H1 (cell line): ENCODE data around the gene CD72. TPM values are rescaled to one million over a fixed set of nuclear protein-coding genes. Genes with fewer than 3 reads are reported as not detected.

Experiments
- CTCF ChIA-PET: fragments of 300-600 bp; sonication (Branson Sonifier 250); formaldehyde crosslinking; loops from one replicate; lab custom pipeline; 2021; ENCODE audit not compliant: partially characterized antibody; lab: Charles Lee
- POLR2A ChIA-PET: fragments of 300-600 bp; sonication (Branson Sonifier 250); formaldehyde crosslinking; loops from one replicate; lab custom pipeline; 2021; ENCODE audit warnings: inconsistent platforms; ENCODE audit not compliant: partially characterized antibody; lab: Charles Lee
- DNase-seq, 2 experiments: peaks; one replicate each; pipeline versions ENCODE4 v3.0.0 to v3.0.0-alpha.2; 2010 to 2022; ENCODE audit warnings: low spot score in 2 of 2, low read depth in 1 of 2, mixed read lengths in 1 of 2
- FAIRE-seq: peaks from 2 replicates; lab custom pipeline; 2011; peaks lifted over from hg19 to GRCh38; lab: Jason Lieb, UNC
- H2AFZ ChIP-seq: 2 replicates; pipeline ENCODE4 v1.8.1; 2012; ENCODE audit warnings: low read length, inconsistent platforms
- H2AK5ac ChIP-seq: 2 replicates; pipeline ENCODE4 v1.6.1; 2013; ENCODE audit warnings: low read depth, low read length
- H2BK120ac ChIP-seq: replicated peaks from 2 replicates; pipeline ENCODE3; 2013; ENCODE audit warnings: low read depth, low read length, inconsistent platforms
- H2BK12ac ChIP-seq: 2 replicates; pipeline ENCODE4 v1.6.1; 2013; ENCODE audit warnings: low read depth, low read length
- H2BK15ac ChIP-seq: 2 replicates; pipeline ENCODE4 v1.6.1; 2013; ENCODE audit warnings: low read length
- H2BK20ac ChIP-seq: 2 replicates; pipeline ENCODE4 v1.6.1; 2013; ENCODE audit warnings: low read length
- H2BK5ac ChIP-seq: 2 replicates; pipeline ENCODE4 v1.6.1; 2013; ENCODE audit warnings: low read depth, low read length
- H3K14ac ChIP-seq: 2 replicates; pipeline ENCODE4 v1.6.1; 2013; ENCODE audit warnings: inconsistent platforms; ENCODE audit not compliant: insufficient read length
- H3K18ac ChIP-seq: 2 replicates; pipeline ENCODE4 v1.6.1; 2013; ENCODE audit warnings: low read length; ENCODE audit errors: extremely low read depth
- H3K23ac ChIP-seq: 2 replicates; pipeline ENCODE4 v1.6.1; 2013; ENCODE audit warnings: inconsistent platforms; ENCODE audit not compliant: insufficient read length
- H3K23me2 ChIP-seq: 2 replicates; pipeline ENCODE4 v1.6.1; 2013; ENCODE audit warnings: low read depth, low read length
- H3K27ac ChIP-seq: 2 replicates; pipeline ENCODE4 v1.6.1; 2011; ENCODE audit warnings: low read depth, low read length, inconsistent platforms
- H3K27me3 ChIP-seq, 4 experiments: replicated peaks in 1 of 4; 1 replicate in 1 of 4; 2 replicates in 3 of 4; pipeline versions ENCODE4 v1.6.1 to v1.8.1; 2011 to 2013; ENCODE audit warnings: low read length in 3 of 4, mild to moderate bottlenecking in 3 of 4, inconsistent platforms in 2 of 4, mixed read lengths in 2 of 4, moderate library complexity in 1 of 4; ENCODE audit not compliant: control insufficient read depth in 3 of 4, insufficient read depth in 3 of 4; ENCODE audit errors: extremely low read depth in 1 of 4
- H3K36me3 ChIP-seq, 4 experiments: 2 replicates each; pipeline versions ENCODE4 v1.6.1 to v1.8.1; 2011 to 2013; ENCODE audit warnings: mild to moderate bottlenecking in 4 of 4, low read length in 3 of 4, moderate library complexity in 2 of 4, control low read depth in 1 of 4, inconsistent platforms in 1 of 4; ENCODE audit not compliant: insufficient read depth in 4 of 4, control insufficient read depth in 2 of 4
- H3K4ac ChIP-seq: replicated peaks from 2 replicates; pipeline ENCODE3; 2013; ENCODE audit warnings: low read length, low read depth, mixed read lengths, inconsistent platforms; ENCODE audit not compliant: insufficient read length
- H3K4me1 ChIP-seq, 4 experiments: replicated peaks in 1 of 4; 1 replicate in 1 of 4; 2 replicates in 3 of 4; pipeline versions ENCODE4 v1.6.1 to v1.8.1; 2011 to 2013; ENCODE audit warnings: low read length in 3 of 4, inconsistent platforms in 2 of 4, mixed read lengths in 1 of 4; ENCODE audit not compliant: insufficient read depth in 4 of 4, control insufficient read depth in 3 of 4
- H3K4me2 ChIP-seq, 2 experiments: 2 replicates each; pipeline versions ENCODE4 v1.6.1 to v1.8.1; 2011 to 2013; ENCODE audit warnings: low read depth in 2 of 2, low read length in 2 of 2, control low read depth in 1 of 2, inconsistent platforms in 1 of 2, mild to moderate bottlenecking in 1 of 2; ENCODE audit not compliant: insufficient read depth in 1 of 2
- H3K4me3 ChIP-seq, 4 experiments: fragments of 200-600, 300-600 bp in 1 of 4; sonication (generic), shearing (Covaris generic), sonication (Bioruptor Twin) in 1 of 4; 2 replicates each; pipeline versions ENCODE4 v1.5.1 to v1.8.1; 2011 to 2016; ENCODE audit warnings: low read length in 4 of 4, low read depth in 3 of 4, control low read depth in 2 of 4, inconsistent platforms in 2 of 4, mild to moderate bottlenecking in 2 of 4, mixed read lengths in 1 of 4, moderate library complexity in 1 of 4; ENCODE audit not compliant: insufficient read depth in 2 of 4; ENCODE audit errors: extremely low read depth in 1 of 4
- H3K56ac ChIP-seq: replicated peaks from 2 replicates; pipeline ENCODE3; 2013; ENCODE audit warnings: low read depth, mild to moderate bottlenecking, mixed read lengths, low read length, inconsistent platforms; ENCODE audit not compliant: insufficient read length
- H3K79me1 ChIP-seq: 2 replicates; pipeline ENCODE4 v1.6.1; 2013; ENCODE audit warnings: low read depth, low read length, control low read depth
- H3K79me2 ChIP-seq, 2 experiments: 2 replicates each; pipeline versions ENCODE4 v1.6.1 to v1.8.1; 2012 to 2013; ENCODE audit warnings: low read length in 2 of 2, mild to moderate bottlenecking in 2 of 2, inconsistent platforms in 1 of 2; ENCODE audit not compliant: insufficient read depth in 2 of 2, control insufficient read depth in 1 of 2
- H3K9ac ChIP-seq, 4 experiments: replicated peaks in 1 of 4; 1 replicate in 1 of 4; 2 replicates in 3 of 4; pipeline versions ENCODE4 v1.6.1 to v1.8.1; 2011 to 2013; ENCODE audit warnings: low read depth in 3 of 4, low read length in 3 of 4, control low read depth in 2 of 4, mild to moderate bottlenecking in 2 of 4, moderate library complexity in 2 of 4, inconsistent platforms in 1 of 4; ENCODE audit errors: extremely low read depth in 1 of 4
- H3K9me3 ChIP-seq, 2 experiments: 2 replicates each; pipeline versions ENCODE4 v1.6.1 to v1.8.1; 2012 to 2013; ENCODE audit warnings: mild to moderate bottlenecking in 2 of 2, moderate library complexity in 2 of 2, control low read depth in 1 of 2, inconsistent platforms in 1 of 2, low read depth in 1 of 2, low read length in 1 of 2, mixed read lengths in 1 of 2; ENCODE audit not compliant: insufficient read depth in 2 of 2
- H4K20me1 ChIP-seq, 2 experiments: replicated peaks in 1 of 2; 2 replicates each; pipeline versions ENCODE3 to v1.8.1; 2011 to 2013; ENCODE audit warnings: inconsistent platforms in 2 of 2, low read length in 2 of 2, mild to moderate bottlenecking in 1 of 2; ENCODE audit not compliant: insufficient read depth in 2 of 2, control insufficient read depth in 1 of 2
- H4K5ac ChIP-seq: 2 replicates; pipeline ENCODE4 v1.6.1; 2013; ENCODE audit warnings: low read length, low read depth, mixed read lengths, inconsistent platforms; ENCODE audit not compliant: insufficient read length
- H4K8ac ChIP-seq: 2 replicates; pipeline ENCODE4 v1.8.0; 2013; ENCODE audit warnings: mild to moderate bottlenecking, moderate library complexity, low read length, inconsistent platforms; ENCODE audit not compliant: insufficient read depth; ENCODE audit errors: extremely low read depth
- H4K91ac ChIP-seq: replicated peaks from 2 replicates; pipeline ENCODE3; 2013; ENCODE audit warnings: low read length, mixed read lengths, inconsistent platforms; ENCODE audit not compliant: insufficient read length
- ASH2L ChIP-seq: fragments of 200-600, 300-600 bp; sonication (generic); IDR thresholded peaks from one replicate; pipeline ENCODE4 v1.7.1; 2017; ENCODE audit warnings: low read length
- ATF3 ChIP-seq: IDR thresholded peaks from 2 replicates; pipeline ENCODE4 v1.6.1; 2011; ENCODE audit warnings: low read depth, mild to moderate bottlenecking, low read length; ENCODE audit not compliant: insufficient read depth
- BRCA1 ChIP-seq: IDR thresholded peaks from 2 replicates; pipeline ENCODE4 v1.6.1; 2012; ENCODE audit warnings: low read depth, low read length, improper control_type of control experiment
- CBX5 ChIP-seq: fragments of 300-800, 300-1000 bp; sonication (generic); IDR thresholded peaks from 2 replicates; pipeline ENCODE4 v1.7.1; 2016; ENCODE audit warnings: antibody characterized with exemption, low read length, low read depth
- CHD2 ChIP-seq: IDR thresholded peaks from 2 replicates; pipeline ENCODE4 v1.6.1; 2012; ENCODE audit warnings: low read length, improper control_type of control experiment
- JUND ChIP-seq: IDR thresholded peaks from 2 replicates; pipeline ENCODE4 v1.6.1; 2011; ENCODE audit warnings: mild to moderate bottlenecking, improper control_type of control experiment, low read length
- RFX5 ChIP-seq: IDR thresholded peaks from 2 replicates; pipeline ENCODE4 v1.6.1; 2011; ENCODE audit warnings: low read depth, low read length, improper control_type of control experiment, borderline replicate concordance
- WGBS, 2 experiments: shearing (Covaris generic) in 1 of 2; methylation state at CpG; one replicate each; pipeline versions ENCODE4 v1.1.6 to v1.1.7; 2013 to 2015; ENCODE audit warnings: low lambda C conversion rate in 2 of 2, mixed read lengths in 2 of 2, inconsistent platforms in 1 of 2, low coverage in 1 of 2, missing lambda C conversion rate in 1 of 2; ENCODE audit not compliant: insufficient replicate concordance in 2 of 2, insufficient coverage in 1 of 2, insufficient read length in 1 of 2; ENCODE audit errors: extremely low coverage in 1 of 2, missing lambda C conversion rate in 1 of 2; 5-methylcytosine and 5-hydroxymethylcytosine counted together
- polyA plus RNA-seq, 7 experiments: library from polyadenylated mRNA; depleted of rRNA in 3 of 7; stranded (reverse) in 5 of 7; unstranded in 2 of 7; fragments of >200 nt in 5 of 7; fragments of 200-250 nt in 2 of 7; gene quantifications; 1 replicate in 5 of 7; 2 replicates in 1 of 7; 4 replicates in 1 of 7; pipeline versions ENCODE4 v1.2.1 to v1.2.3, GENCODE V29; 2011 to 2013; ENCODE audit warnings: missing spikeins in 2 of 7, mixed read lengths in 2 of 7
- total RNA-seq: library from RNA; stranded (reverse); fragmentation: NEBNext Ultra II Directional; extraction: Animal tissue kit (Norgen Biotek cat#: 25700); gene quantifications from 2 replicates; pipeline ENCODE4 v1.2.1, GENCODE V29; 2021
- TF ChIP-seq, protein P1 (sequence below), 3 experiments: IDR thresholded peaks; 1 replicate in 2 of 3; 2 replicates in 1 of 3; pipeline versions ENCODE4 v1.5.1 to v1.6.1; 2011; ENCODE audit warnings: low read length in 3 of 3, mild to moderate bottlenecking in 3 of 3, inconsistent platforms in 2 of 3, low read depth in 1 of 3, moderate library complexity in 1 of 3; ENCODE audit not compliant: insufficient read depth in 1 of 3; ENCODE audit errors: control extremely low read depth in 1 of 3

Gene CD72
- total and polyA plus RNA-seq, 2 of the 8 experiments (the other 6 are each of a cell fraction or from before 2014, with no cell fraction given) = 4.0 to 4.5 TPM

GRCh38 chr9:35657546-35658136 is 39.4 kb upstream of the CD72 start, which contains the start of gene RMRP:
Gene RMRP, minus strand, starts transcription at chr9:35658019.
- Histone ChIP-seq H3K4me3 (peak within 1 kb of the TSS; percentile 70 to 92 (median 86)), H2BK120ac (no peak within 1 kb of the TSS), H3K23ac (no peak within 1 kb of the TSS), H4K8ac (peak within 1 kb of the TSS; percentile 96), H3K18ac (peak within 1 kb of the TSS; percentile 97), H3K4me2 (peak within 1 kb of the TSS; percentile 77 to 92), H4K5ac (peak within 1 kb of the TSS; percentile 96), H3K27ac (peak within 1 kb of the TSS; percentile 99), H3K4me1 (peaks cover 0 to 2% (median 0%) of the 10 kb centered on the region in 4 experiments; a peak in 4 of 7 replicates), H3K27me3 (peaks cover 0 to 7% (median 0%) of the 10 kb centered on the region in 4 experiments; a peak in 1 of 7 replicates), H3K4ac (peak within 1 kb of the TSS; percentile 57), H3K14ac (no peak within 1 kb of the TSS), H3K79me1 (peaks cover 2% of the 10 kb centered on the region; the same call in 1 of the 2 replicates), H3K56ac (peak within 1 kb of the TSS; percentile 92), H4K20me1 (peaks cover 2 to 6% of the 10 kb centered on the region in 2 experiments), H2AFZ (peak within 1 kb of the TSS; percentile 96), H2BK12ac (peak within 1 kb of the TSS; percentile 23), H3K9ac (peak within 1 kb of the TSS; percentile 65 to 90 (median 82)), H4K91ac (peak within 1 kb of the TSS; percentile 77), H2BK15ac (peak within 1 kb of the TSS; percentile 10), H3K9me3 (no peaks in the 10 kb centered on the region), H2BK5ac (peak within 1 kb of the TSS; percentile 94; the same call in 1 of the 2 replicates), H2AK5ac (no peak within 1 kb of the TSS), H3K23me2 (peaks cover 10% of the 10 kb centered on the region), H3K79me2 (no peaks in the 10 kb centered on the region), H2BK20ac (no peak within 1 kb of the TSS), H3K36me3 (peaks cover 6 to 22% (median 10%) of the 10 kb centered on the region in 4 experiments)
- 2% methylated on average over 39 of the region's 42 CpGs; no CpG with 5 or more reads in 1 of the 2 experiments for WGBS, 2 experiments
- ChIA-PET POLR2A (interaction anchor here (0.8 to 7.9 kb wide), 24 partner anchors 8 to 585 kb away, joined by 3 to 84 read pairs (median 4); partner anchors contain the start of genes CA9, CREB3, STOML2 and TLN1), CTCF (interaction anchor here (0.9 to 15.9 kb wide), 22 partner anchors 8 to 249 kb away, joined by 3 to 347 read pairs (median 6); partner anchors contain the start of genes CA9, CREB3, HRCT1 and SIT1)
- DNase-seq (peak; percentile 96 to 98), FAIRE-seq (peak; percentile 90)
- TF ChIP-seq BRCA1 = no peak
- TF ChIP-seq CHD2 = peak; percentile 19; the same call in 1 of the 2 replicates
- no peak for TF ChIP-seq JUND
- no peak for TF ChIP-seq RFX5
- TF ChIP-seq CBX5 = no peak
- TF ChIP-seq, protein P1, sequence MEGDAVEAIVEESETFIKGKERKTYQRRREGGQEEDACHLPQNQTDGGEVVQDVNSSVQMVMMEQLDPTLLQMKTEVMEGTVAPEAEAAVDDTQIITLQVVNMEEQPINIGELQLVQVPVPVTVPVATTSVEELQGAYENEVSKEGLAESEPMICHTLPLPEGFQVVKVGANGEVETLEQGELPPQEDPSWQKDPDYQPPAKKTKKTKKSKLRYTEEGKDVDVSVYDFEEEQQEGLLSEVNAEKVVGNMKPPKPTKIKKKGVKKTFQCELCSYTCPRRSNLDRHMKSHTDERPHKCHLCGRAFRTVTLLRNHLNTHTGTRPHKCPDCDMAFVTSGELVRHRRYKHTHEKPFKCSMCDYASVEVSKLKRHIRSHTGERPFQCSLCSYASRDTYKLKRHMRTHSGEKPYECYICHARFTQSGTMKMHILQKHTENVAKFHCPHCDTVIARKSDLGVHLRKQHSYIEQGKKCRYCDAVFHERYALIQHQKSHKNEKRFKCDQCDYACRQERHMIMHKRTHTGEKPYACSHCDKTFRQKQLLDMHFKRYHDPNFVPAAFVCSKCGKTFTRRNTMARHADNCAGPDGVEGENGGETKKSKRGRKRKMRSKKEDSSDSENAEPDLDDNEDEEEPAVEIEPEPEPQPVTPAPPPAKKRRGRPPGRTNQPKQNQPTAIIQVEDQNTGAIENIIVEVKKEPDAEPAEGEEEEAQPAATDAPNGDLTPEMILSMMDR (IDR thresholded peaks at IDR 0.05; ENCODE audit: control extremely low read depth in 1 of 3, insufficient read depth in 1 of 3, low read depth in 1 of 3, low read length in 3 of 3) = peak in 2 of 3 experiments; percentile 4 to 8; a peak in 1 of 4 replicates
- TF ChIP-seq ASH2L = peak; percentile 94
- no peak for TF ChIP-seq ATF3
